ENCODE measurements around the gene SMAP1. TPM values are rescaled to one million over a fixed set of nuclear protein-coding genes. Genes with fewer than 3 reads are reported as not detected.

Gene SMAP1
- total RNA-seq, 1 experiment from 2014 or later, result 3.5 TPM

- Histone ChIP-seq H4K20me1 (ENCODE audit: insufficient read depth) (no peaks in the 10 kb centered on the region), H3K9ac (ENCODE audit: low read length) (no peak overlapping the region), H3K9me3 (ENCODE audit: control insufficient read depth in 1 of 2, insufficient read depth in 1 of 2, low read depth in 1 of 2, low read length in 2 of 2) (no peaks in the 10 kb centered on the region), H3K4me2 (ENCODE audit: low read length) (no peak overlapping the region), H3K27ac (ENCODE audit: low read depth, low read length) (no peak overlapping the region), H3K27me3 (ENCODE audit: insufficient read depth, low read length) (no peaks in the 10 kb centered on the region), H2AFZ (ENCODE audit: low read depth, low read length, poor library complexity, severe bottlenecking) (no peak overlapping the region), H3K36me3 (ENCODE audit: control insufficient read depth in 1 of 2, insufficient read depth in 2 of 2, low read length in 2 of 2) (no peaks in the 10 kb centered on the region), H3K9me2 (ENCODE audit: insufficient read depth) (no peaks in the 10 kb centered on the region), H3K4me3 (replicated peaks in 1 of 2; ENCODE audit: low read depth in 1 of 2, low read length in 2 of 2) (no peak overlapping the region), H3K79me2 (ENCODE audit: insufficient read depth, low read length) (no peaks in the 10 kb centered on the region), H3K4me1 (ENCODE audit: control insufficient read depth in 1 of 2, insufficient read depth in 2 of 2, low read length in 2 of 2) (no peaks in the 10 kb centered on the region)
- TF ChIP-seq ZNF274 (IDR thresholded peaks at IDR 0.05; ENCODE audit: low read depth, low read length) (no peak), ELF1 (IDR thresholded peaks at IDR 0.05; ENCODE audit: borderline replicate concordance, low read depth) (no peak), SRF (IDR thresholded peaks at IDR 0.05; ENCODE audit: low read depth) (no peak), CBX3 (IDR thresholded peaks at IDR 0.05; ENCODE audit: low read depth) (no peak), REST (IDR thresholded peaks at IDR 0.05; ENCODE audit: low read depth) (no peak), TCF7L2 (IDR thresholded peaks at IDR 0.05; ENCODE audit: borderline replicate concordance, extremely low read depth, insufficient read depth, insufficient read length) (no peak), POLR2A (IDR thresholded peaks at IDR 0.05; ENCODE audit: borderline replicate concordance, extremely low read depth, insufficient read depth, insufficient read length) (no peak), JUND (IDR thresholded peaks at IDR 0.05) (no peak), POLR2AphosphoS5 (IDR thresholded peaks at IDR 0.05; ENCODE audit: low read depth, low read length) (no peak), YY1 (IDR thresholded peaks at IDR 0.05; ENCODE audit: extremely low read depth, insufficient replicate concordance, low read depth, low read length) (no peak), SP1 (IDR thresholded peaks at IDR 0.05; ENCODE audit: low read depth) (no peak), SIN3A (IDR thresholded peaks at IDR 0.05; ENCODE audit: low read depth) (no peak), CEBPB (IDR thresholded peaks at IDR 0.05; ENCODE audit: low read depth) (no peak), CTCF (IDR thresholded peaks at IDR 0.05 in 2 of 3, conservative IDR thresholded peaks at IDR 0.05 in 1 of 3; ENCODE audit: borderline replicate concordance in 1 of 3, insufficient read depth in 1 of 3, low read depth in 2 of 3, low read length in 2 of 3) (no peak), EZH2 (IDR thresholded peaks at IDR 0.05) (no peak), MAX (IDR thresholded peaks at IDR 0.05) (no peak), FOSL1 (IDR thresholded peaks at IDR 0.05; ENCODE audit: low read depth) (no peak), ZFX (IDR thresholded peaks at IDR 0.05) (no peak), EGR1 (IDR thresholded peaks at IDR 0.05; ENCODE audit: low read depth) (no peak)
- ChIA-PET POLR2A (no interaction called here), CTCF (no interaction called here), RAD21 (ENCODE audit: low non-redundant PET in 1 of 2, low total read pairs in 2 of 2, uncharacterized antibody in 2 of 2, unreplicated experiment in 2 of 2) (no interaction called here)
- DNase-seq (ENCODE audit: low read depth, low spot score) (no peak), ATAC-seq (no peak)
- no TSS peak for BruUV-seq (replicated peaks)
- intact Hi-C loops (cut with micrococcal nuclease), result no loop called here
Observed at GRCh38 chr6:70651326-70651905, 16.3 kb upstream of the SMAP1 start.
